DMS53 treated with DMSO at 0.1 percent for 48 hours (cell line): ENCODE data around the gene PIPOX.
A peak's percentile ranks its signal among the peaks of the same experiment; 100 is the strongest.

Experiments
- DNase-seq: peaks from one replicate; lab custom pipeline; 2025; ENCODE audit not compliant: unreplicated experiment; lab: John Stamatoyannopoulos, UW

Gene PIPOX

DNA sequence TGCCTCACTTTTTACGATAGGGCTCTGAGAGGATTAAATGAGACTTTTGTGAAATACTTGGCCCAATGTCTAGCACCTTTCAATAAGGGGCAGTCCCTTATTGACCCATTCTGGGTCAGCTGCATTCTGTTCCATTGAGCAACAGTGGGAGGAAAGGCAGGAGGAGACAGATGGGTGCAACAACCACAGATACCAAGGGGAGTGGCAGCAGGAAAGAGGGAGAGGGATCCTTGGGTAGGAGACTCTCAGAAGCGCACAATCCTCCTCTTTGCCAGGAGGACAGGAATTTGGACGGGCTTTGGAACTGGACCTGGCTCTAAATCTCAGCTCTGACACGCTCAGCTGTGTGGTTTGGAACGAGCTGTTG, 3.5 kb downstream of the PIPOX start:
- DNase-seq: no peak

- DNase-seq: no peak
These were observed 5.8 kb downstream of the PIPOX start for GRCh38 chr17:29048440-29049368.

GRCh38 chr17:29049541-29050145, 6.7 kb downstream of the PIPOX start:
- no peak for DNase-seq

DNA sequence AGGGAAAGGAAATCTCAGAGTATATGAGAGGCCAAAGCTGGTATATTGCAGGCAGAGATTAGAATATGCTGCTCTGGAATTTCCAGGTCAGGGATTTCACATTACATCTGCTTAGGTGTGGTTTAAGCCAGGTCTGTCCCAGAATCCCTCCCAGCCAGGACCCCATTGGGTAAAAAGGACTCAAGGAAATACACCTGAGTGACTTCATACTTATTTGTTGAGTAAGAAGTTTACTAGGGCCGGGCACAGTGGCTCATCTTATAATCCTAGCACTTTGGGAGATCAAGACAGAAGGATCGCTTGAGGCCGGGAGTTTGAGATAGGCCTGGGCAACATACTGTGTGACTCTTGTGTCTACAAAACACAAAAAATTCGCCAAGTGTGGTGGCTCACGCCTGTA, 7.2 kb downstream of the PIPOX start:
- no peak for DNase-seq

GRCh38 chr17:29051194-29051593, 8.3 kb downstream of the PIPOX start:
- no peak for DNase-seq

DNA sequence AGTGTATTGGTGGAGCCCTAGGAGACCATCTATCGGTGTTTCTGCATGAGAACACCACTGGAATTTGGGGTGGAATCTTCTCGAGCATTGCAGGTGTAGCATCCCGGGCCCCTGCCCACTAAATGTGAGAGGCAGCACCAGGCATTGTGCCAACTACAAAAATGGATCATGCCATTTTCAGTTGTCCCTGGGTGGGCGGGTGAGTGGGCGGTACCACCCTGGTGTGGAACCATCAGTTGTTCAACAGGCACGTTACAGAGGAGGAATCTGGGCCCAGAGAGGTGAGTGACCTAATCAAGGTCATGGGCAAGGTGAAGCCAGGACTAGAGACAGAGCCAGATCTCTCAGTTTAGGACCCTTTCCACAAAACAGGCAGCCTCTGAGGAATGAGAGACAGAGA, 8.8 kb downstream of the PIPOX start:
- no peak for DNase-seq

- DNase-seq: no peak
These were observed 11.9 kb downstream of the PIPOX start for GRCh38 chr17:29054835-29055234.

DNA sequence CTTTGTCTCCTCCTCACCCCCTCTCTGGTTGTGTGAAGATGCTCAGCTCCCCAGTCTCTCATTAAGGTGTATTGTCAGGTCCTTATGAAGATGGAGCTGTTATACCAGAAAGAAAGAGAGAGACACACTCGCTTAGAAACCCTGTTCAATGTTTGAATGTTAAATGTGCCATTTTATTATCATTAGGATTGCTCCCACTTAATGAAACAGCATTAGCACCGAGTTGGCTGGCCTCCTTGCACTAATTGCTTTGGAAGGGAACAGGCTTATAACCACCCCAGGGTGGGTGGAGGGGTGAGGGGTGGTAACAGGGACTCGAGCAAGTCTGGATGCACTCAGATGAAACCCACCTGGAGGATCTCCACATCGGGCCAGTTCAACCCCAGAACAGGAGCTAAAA, 14.4 kb downstream of the PIPOX start:
- DNase-seq: no peak

DNA sequence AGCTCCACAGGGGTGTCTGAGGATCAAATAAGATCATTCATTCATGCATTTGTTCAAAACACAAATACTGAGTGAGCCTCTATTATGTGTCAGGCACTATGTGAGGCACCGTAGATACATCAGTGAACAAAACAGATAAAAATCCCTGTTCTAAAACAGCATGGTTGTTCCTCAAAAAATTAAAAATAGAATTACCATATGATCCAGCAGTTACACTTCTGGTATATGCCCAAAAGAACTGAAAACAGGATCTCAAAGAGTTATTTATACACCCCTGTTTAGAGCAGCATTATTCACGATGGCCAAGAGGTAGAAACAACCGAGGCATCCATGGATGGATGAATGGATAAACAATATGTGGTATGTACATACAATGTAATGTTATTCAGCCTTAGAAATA, 15.4 kb downstream of the PIPOX start:
- no peak for DNase-seq

DNA sequence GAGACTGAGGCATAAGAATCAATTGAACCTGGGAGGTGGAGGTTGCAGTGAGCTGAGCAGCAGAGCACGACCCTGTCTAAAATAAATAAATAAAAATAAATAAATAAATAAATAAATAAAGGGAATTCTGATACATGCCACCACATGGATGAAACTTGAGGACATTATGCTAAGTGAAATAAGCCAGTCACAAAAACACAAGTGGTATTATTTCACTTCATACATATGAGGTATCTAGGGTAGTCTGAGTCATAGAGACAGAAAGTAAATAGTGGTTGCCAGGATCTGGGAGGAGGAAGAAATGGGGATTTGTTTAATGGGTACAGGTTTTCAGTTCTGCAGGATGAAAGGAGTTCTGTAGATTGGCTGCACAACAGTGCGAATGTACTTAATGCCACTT, 16.3 kb downstream of the PIPOX start:
- DNase-seq: peak; percentile 75

DNA sequence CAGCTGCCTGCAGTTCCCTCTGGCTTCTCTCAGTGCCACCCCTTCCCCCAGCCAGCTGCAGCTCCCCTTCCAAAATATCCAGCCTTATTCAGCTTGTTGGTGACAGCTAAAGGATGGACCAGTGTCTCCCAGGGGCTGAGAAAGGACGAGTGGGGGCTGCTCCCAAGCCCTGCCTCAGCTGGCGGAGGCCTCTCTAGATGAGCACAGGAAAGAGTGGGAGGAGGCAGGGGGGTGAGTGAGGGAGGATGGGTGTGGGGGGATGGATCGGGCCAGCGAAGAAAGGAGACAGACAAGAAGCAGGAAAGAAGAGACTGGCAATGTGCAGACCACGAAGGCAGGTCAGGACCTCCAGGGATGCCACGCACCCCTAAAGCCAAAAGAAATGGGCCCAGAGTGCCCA, 17.5 kb downstream of the PIPOX start:
- DNase-seq: no peak

DNA sequence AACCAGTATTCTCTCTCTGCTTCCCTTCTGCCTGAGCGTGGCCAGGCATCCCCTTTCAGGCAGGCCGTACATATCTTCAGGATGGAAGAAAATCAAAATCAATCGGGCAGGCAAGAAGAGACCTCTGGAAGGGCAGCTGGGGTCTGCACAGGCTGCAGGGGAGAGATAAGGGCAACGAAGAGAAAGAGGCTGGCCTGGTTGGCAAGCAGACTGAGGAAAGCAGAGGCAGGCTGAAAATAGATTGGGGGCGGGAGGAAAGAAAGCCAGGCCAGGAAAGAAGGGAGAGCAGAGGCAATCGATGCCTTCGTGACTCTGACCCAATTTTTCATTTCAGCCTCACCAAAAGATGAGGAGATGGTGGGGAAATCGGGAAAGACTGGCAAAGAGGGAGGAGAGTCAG, 18.1 kb downstream of the PIPOX start:
- DNase-seq: no peak

DNA sequence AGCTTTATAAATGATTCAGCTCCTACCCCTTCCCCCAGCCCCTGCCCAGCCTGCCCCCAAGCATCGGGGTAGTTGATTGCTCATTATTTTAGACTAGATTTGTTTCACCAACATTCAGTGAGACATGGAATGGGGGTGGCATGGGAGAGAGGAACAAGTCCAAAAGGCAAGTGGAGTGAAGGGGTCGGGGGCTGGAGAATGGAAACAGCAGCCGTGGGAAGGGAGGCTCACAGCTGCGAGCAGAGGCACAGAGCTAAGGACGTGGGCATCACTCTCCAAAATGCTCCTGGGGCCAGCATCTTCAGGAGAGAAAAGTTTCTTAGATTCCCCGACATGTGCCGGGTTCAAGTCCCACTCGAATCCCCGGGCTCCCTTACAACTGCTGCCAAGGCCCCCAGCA, 19.3 kb downstream of the PIPOX start:
- no peak for DNase-seq

- no peak for DNase-seq
These were observed 21.1 kb downstream of the PIPOX start for GRCh38 chr17:29063992-29064391.

GRCh38 chr17:29066047-29066446, 23.1 kb downstream of the PIPOX start:
- no peak for DNase-seq

- DNase-seq: no peak
These were observed 23.7 kb downstream of the PIPOX start for GRCh38 chr17:29066606-29067005.

DNA sequence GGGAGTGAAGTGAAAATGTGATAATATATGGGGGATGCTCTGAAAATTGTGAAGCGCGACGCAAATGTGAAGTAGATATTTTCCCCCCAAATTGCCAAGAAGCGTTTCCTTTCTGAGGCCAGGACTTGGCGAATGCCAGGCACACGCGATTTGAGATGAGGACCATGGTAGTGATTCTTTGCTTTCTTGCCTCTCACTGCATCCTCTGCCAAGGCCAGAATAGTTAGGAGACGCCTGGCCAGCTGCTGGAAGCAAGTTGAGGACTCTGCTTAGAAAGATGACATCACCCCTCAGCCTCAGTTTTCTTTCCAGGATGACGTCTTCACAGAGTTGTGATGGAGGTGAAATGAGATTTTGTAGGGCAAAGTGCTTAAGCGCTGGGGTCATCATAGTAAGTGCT, 25.9 kb downstream of the PIPOX start:
- no peak for DNase-seq

- DNase-seq: peak; percentile 50
These were observed 26.6 kb downstream of the PIPOX start for GRCh38 chr17:29069526-29070041.

- no peak for DNase-seq
These were observed 27.4 kb downstream of the PIPOX start for GRCh38 chr17:29070308-29070707.

GRCh38 chr17:29070781-29071180, 27.8 kb downstream of the PIPOX start:
- no peak for DNase-seq

GRCh38 chr17:29071303-29071702, 28.4 kb downstream of the PIPOX start:
- no peak for DNase-seq

GRCh38 chr17:29073045-29073444, 30.1 kb downstream of the PIPOX start:
- no peak for DNase-seq
